ENCODE results near the gene GLYATL1B. TPM values are rescaled to one million over a fixed set of nuclear protein-coding genes. Genes with fewer than 3 reads are reported as not detected.
"Not testable (repeated sequence)": the region's sequence is repeated elsewhere in the genome, so short reads cannot be mapped to it uniquely, and the experiment has no call there.

Gene GLYATL1B
- total RNA-seq, 2 experiments from 2014 or later, result not detected

GRCh38 chr11:59106363-59107336 lies 20.5 kb downstream of the GLYATL1B start, which contains the start of gene FAM111B:
TSS of gene FAM111B (plus strand) at chr11:59107237. CDS start at chr11:59109626, 2,389 bp downstream.
- CTCF ChIA-PET, result interaction anchor here (1.0 to 5.5 kb wide), 7 partner anchors 9 to 65 kb away, joined by 3 to 28 read pairs (median 6); partner anchors contain the start of genes DTX4 and FAM111A
- peaks cover 31% of the 10 kb centered on the region for H3K27me3 Mint-ChIP-seq
- peak within 1 kb of the TSS; percentile 92 for H3K4me3 Mint-ChIP-seq
- no peaks in the 10 kb centered on the region for H3K36me3 Mint-ChIP-seq (ENCODE audit: low read depth)
- Histone ChIP-seq H3K36me3 (ENCODE audit: insufficient read depth, low read length) (no peaks in the 10 kb centered on the region), H3K4me3 (ENCODE audit: low read length) (peak within 1 kb of the TSS; percentile 68), H3K9me3 (ENCODE audit: control insufficient read depth in 1 of 2, insufficient read depth in 1 of 2, low read length in 2 of 2) (no peaks in the 10 kb centered on the region), H3K27ac (ENCODE audit: low read depth in 1 of 2, low read length in 2 of 2) (no peak within 1 kb of the TSS), H3K27me3 (ENCODE audit: control insufficient read depth in 1 of 2, insufficient read depth in 2 of 2, low read length in 2 of 2) (peaks cover 0 to 7% of the 10 kb centered on the region in 2 experiments), H3K4me1 (ENCODE audit: insufficient read depth, low read length) (peaks cover 29% of the 10 kb centered on the region)
- peaks cover 38% of the 10 kb centered on the region for H3K4me1 Mint-ChIP-seq (ENCODE audit: low read depth)
- no peaks in the 10 kb centered on the region for H3K9me3 Mint-ChIP-seq
- peak; percentile 82 for ATAC-seq (ENCODE audit: poor library complexity)
- no peak for TF ChIP-seq CTCF (IDR thresholded peaks at IDR 0.05)
- intact Hi-C loops (cut with DNase I, micrococcal nuclease), result loop anchor here in 1 of 2 experiments (2.0 kb wide), 1 partner anchor 36 kb away; the partner anchor contains the start of gene FAM111A
- H3K27ac Mint-ChIP-seq, result peak within 1 kb of the TSS; percentile 72
- POLR2A ChIA-PET, result interaction anchor here (0.8 to 1.6 kb wide), 6 partner anchors 29 to 52 kb away, joined by 3 to 7 read pairs (median 5); partner anchors contain the start of gene FAM111A
- peak; percentile 16 to 85 (median 48) for DNase-seq

GRCh38 chr11:59107721-59108120 lies 21.6 kb downstream of the GLYATL1B start:
- not testable (repeated sequence) for H3K9me3 ChIP-seq (ENCODE audit: control insufficient read depth in 1 of 2, insufficient read depth in 1 of 2, low read length in 2 of 2); H3K27me3 ChIP-seq (ENCODE audit: control insufficient read depth in 1 of 2, insufficient read depth in 2 of 2, low read length in 2 of 2); H3K36me3 ChIP-seq (ENCODE audit: insufficient read depth, low read length); H3K36me3 Mint-ChIP-seq (ENCODE audit: low read depth); H3K9me3 Mint-ChIP-seq; H3K27ac ChIP-seq (ENCODE audit: low read depth in 1 of 2, low read length in 2 of 2)
- Histone ChIP-seq H3K4me3 (ENCODE audit: low read length) (peak overlapping the region; percentile 68), H3K4me1 (ENCODE audit: insufficient read depth, low read length) (peaks cover 19% of the 10 kb centered on the region)
- Mint-ChIP-seq H3K4me1 (ENCODE audit: low read depth) (peaks cover 30% of the 10 kb centered on the region), H3K4me3 (peak overlapping the region; percentile 92), H3K27ac (peak overlapping the region; percentile 40), H3K27me3 (peaks cover 21% of the 10 kb centered on the region)
- peak in 5 of 14 experiments; percentile 11 to 50 (median 30) for DNase-seq
- intact Hi-C loops (cut with DNase I, micrococcal nuclease), result loop anchor here in 1 of 2 experiments (2.0 kb wide), 1 partner anchor 35 kb away; the partner anchor contains the start of gene FAM111A
- ChIA-PET CTCF (interaction anchor here (1.9 to 5.5 kb wide), 3 partner anchors 28 to 64 kb away, joined by 8 to 28 read pairs (median 8); partner anchors contain the start of gene DTX4), POLR2A (interaction anchor here (1.6 kb wide), 1 partner anchor 35 kb away, joined by 7 read pairs; the partner anchor contains the start of gene FAM111A)
- ATAC-seq (ENCODE audit: poor library complexity), result peak; percentile 40

- ATAC-seq (ENCODE audit: poor library complexity) (no peak), DNase-seq (no peak)
- ChIA-PET POLR2A (no interaction called here), CTCF (no interaction called here)
- H3K36me3 ChIP-seq (ENCODE audit: insufficient read depth, low read length), result no peaks in the 10 kb centered on the region
- H3K4me3 ChIP-seq (ENCODE audit: low read length), result no peak overlapping the region
- Mint-ChIP-seq H3K4me3 (no peak overlapping the region), H3K27ac (no peak overlapping the region), H3K9me3 (no peaks in the 10 kb centered on the region), H3K4me1 (ENCODE audit: low read depth) (peaks cover 13% of the 10 kb centered on the region), H3K27me3 (no peaks in the 10 kb centered on the region), H3K36me3 (ENCODE audit: low read depth) (no peaks in the 10 kb centered on the region)
- H3K4me1 ChIP-seq (ENCODE audit: insufficient read depth, low read length), result peaks cover 8% of the 10 kb centered on the region
- peaks cover 1 to 2% of the 10 kb centered on the region in 2 experiments for H3K9me3 ChIP-seq (ENCODE audit: control insufficient read depth in 1 of 2, insufficient read depth in 1 of 2, low read length in 2 of 2)
- no peak for TF ChIP-seq CTCF (IDR thresholded peaks at IDR 0.05)
- H3K27ac ChIP-seq (ENCODE audit: low read depth in 1 of 2, low read length in 2 of 2), result no peak overlapping the region
- intact Hi-C loops (cut with DNase I, micrococcal nuclease), result no loop called here
- H3K27me3 ChIP-seq (ENCODE audit: control insufficient read depth in 1 of 2, insufficient read depth in 2 of 2, low read length in 2 of 2), result no peaks in the 10 kb centered on the region
These were observed 26.4 kb downstream of the GLYATL1B start for GRCh38 chr11:59112494-59112893.

All from CD4-positive, alpha-beta T cell (primary cell).